Endometrial microvascular endothelial cells (primary cell): ENCODE data around the gene TDP1. TPM values are rescaled to one million over a fixed set of nuclear protein-coding genes. Genes with fewer than 3 reads are reported as not detected.
"Not testable (repeated sequence)": the region's sequence is repeated elsewhere in the genome, so short reads cannot be mapped to it uniquely, and the experiment has no call there.

Experiments
- in situ Hi-C: cut with HindIII; loops from 2 replicates; pipeline ENCODE4 v1.10.0; 2017; ENCODE audit warnings: low sequenced_read_pairs, low pct_unique_long_range_greater_than_20kb; ENCODE audit errors: inconsistent ontology term
- total RNA-seq: library from RNA; depleted of rRNA; stranded (reverse); fragments of >200 nt; gene quantifications from one replicate; pipeline ENCODE4 v1.2.3, GENCODE V29; 2015; ENCODE audit errors: inconsistent ontology term

Gene TDP1
- total RNA-seq, 1 donor from 2014 or later: 49.0 TPM

GRCh38 chr14:89978656-89979055, 22.9 kb downstream of the TDP1 start:
- in situ Hi-C loops: no loop called here

DNA sequence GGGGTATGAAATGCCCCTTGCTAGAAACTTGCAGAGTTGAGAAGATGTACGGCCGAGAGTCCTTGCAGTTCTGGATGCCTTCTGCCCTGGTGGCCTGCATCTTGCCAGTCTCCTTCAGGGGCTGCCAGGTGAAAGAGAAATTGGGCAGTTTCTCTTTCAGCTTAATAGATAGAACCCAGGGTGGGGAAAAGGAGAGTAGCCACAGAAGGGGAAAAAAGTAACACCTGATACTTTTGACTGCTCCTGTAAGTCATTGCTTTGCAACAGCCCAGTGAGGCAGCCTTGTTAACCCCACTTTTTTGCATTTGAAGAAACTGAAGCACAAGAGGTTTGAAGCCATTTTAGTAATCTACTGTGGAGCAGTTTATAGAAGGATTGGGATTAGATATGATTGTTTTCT, 27.6 kb downstream of the TDP1 start:
- in situ Hi-C loops: no loop called here

GRCh38 chr14:89986462-89987160, 30.9 kb downstream of the TDP1 start:
- in situ Hi-C loops: no loop called here

DNA sequence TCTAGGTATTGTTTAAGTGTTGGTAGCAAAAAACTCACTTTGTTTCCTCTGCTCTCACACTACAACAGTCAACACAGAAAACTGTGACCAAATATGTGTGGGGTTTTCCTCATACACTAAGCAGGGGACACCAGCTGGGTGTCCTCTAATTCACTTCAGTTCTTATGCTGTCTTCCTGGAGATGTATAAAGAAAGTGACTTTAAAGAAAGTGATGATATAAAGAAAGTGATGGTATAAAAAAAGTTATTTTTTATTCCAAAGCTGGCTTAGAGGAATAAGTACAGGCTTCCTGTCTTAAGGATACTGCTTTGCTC, 31.4 kb downstream of the TDP1 start:
- in situ Hi-C loops: no loop called here

DNA sequence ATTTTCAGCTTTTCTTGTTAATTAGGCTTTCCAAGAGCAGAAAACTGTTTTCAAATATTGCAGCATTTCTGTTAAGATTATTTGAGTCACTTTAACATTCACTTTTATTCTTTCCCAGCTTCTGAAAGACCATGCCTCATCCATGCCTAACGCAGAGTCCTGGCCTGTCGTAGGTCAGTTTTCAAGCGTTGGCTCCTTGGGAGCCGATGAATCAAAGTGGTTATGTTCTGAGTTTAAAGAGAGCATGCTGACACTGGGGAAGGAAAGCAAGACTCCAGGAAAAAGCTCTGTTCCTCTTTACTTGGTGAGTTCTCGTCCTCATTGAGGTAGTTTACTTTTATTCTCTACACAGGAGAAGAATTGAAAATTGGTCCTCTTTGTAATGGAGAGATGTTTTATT, 33.1 kb downstream of the TDP1 start:
- in situ Hi-C loops: no loop called here

- in situ Hi-C loops: no loop called here
These were observed 34.5 kb downstream of the TDP1 start for GRCh38 chr14:89990218-89990617.

DNA sequence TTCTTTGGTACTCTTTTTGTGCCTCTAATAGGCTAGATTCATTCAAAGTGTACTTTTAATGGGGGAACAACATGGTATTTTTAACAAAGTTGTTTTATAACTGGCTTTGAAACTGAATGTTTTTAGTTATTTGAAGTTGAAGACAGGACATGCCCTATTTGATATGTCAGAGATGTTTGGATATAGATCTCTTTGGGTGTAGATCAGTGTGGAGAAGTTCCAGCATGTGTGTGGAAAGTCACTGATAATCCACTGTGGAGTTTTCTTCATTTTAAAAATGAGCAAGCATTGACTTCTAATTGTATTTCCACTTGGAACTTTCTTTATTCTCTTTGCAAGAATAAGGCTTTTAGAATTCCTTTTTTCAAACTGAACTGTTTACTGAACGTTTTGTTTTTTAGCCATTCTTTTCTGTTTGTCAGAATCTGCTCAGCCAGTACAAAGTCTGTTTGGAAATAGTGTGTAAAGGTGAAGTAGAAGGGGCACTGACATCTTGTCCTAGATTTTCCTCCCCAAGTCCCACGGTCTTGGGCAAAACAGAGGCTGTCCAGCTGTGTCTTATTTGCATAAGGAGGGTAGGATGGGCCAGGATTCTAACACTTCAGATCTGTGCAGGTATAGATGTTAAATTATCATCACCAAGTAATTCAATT, 35.0 kb downstream of the TDP1 start:
- in situ Hi-C loops: no loop called here

GRCh38 chr14:89992273-89992672, 36.5 kb downstream of the TDP1 start:
- in situ Hi-C loops: no loop called here

- in situ Hi-C loops: no loop called here
These were observed 41.2 kb downstream of the TDP1 start for GRCh38 chr14:89996963-89997362.

GRCh38 chr14:90000935-90001334, 45.2 kb downstream of the TDP1 start:
- in situ Hi-C loops: no loop called here

DNA sequence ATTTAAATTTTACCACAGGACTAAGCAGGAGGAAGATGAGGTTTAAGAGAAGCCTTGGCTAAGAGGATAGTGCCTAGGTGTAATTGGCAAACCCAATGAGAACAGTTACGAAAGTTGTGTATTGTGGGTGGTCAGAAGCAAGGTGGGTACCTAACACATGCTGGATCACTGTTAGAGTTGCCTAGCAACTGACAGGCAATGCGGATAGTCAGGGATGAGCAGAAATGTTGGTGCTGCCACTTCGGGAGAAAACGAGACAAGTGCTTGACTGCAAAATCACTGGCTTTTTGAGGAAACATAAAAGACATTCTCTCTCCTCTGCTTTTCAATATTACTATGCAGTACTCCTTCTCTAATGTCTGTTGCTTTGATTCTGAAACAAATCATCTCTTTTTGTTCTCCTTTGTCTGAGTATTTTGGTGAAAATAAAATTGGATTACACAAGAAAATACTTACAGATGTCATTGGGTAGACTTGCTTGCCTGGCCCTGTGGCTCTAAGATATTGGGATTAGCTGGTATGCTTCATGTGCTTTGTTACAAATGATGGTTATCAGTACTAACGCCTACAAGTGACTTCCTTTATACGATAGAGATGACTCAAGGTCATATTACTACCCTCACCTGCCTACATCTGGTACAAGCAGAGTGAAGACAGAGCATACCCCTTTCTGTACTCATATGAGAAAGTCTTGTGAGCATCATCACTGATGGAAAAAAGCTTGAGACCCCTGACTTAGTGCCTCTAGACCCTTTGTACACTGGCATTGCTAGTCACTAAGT, 48.0 kb downstream of the TDP1 start:
- in situ Hi-C loops: no loop called here

DNA sequence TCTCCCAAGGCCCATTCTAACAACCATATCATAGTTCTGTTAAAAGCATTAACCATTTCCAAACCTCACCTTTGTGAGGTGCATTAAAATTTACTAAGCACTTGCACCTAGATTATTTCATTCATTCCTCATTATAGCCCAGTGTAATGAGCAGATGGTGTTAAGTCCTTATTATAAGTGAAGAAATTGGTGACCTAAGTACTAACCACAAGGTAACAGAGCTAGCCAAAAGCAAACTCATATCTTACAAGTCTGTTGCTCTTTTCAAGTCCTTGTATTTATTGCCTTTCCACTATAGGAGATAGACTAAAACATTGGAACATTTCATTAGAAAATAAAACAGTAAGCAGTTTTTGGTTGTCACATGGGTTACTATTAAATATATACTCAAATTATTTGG, 49.7 kb downstream of the TDP1 start:
- in situ Hi-C loops: no loop called here

- in situ Hi-C loops: no loop called here
These were observed 50.3 kb downstream of the TDP1 start for GRCh38 chr14:90005939-90006530.

DNA sequence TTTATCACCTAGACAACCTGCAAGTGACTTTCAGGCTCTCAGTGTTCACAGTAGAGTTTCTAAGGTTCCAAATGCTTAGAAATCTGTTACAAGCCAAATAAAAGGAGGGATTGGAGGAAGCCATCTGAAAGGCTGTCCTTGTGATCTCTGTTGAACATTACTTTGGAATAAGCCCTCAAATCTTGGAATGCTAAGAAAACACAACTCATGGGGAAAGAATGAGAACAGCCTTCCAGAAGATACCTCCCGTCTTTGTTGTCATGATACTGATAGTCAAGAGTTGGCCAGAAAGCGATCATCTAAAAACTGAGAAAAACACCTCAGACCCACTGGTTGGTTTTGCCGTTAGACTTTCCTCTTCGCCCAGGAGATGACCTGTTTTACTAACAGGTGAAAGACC, 61.6 kb downstream of the TDP1 start:
- in situ Hi-C loops: no loop called here

DNA sequence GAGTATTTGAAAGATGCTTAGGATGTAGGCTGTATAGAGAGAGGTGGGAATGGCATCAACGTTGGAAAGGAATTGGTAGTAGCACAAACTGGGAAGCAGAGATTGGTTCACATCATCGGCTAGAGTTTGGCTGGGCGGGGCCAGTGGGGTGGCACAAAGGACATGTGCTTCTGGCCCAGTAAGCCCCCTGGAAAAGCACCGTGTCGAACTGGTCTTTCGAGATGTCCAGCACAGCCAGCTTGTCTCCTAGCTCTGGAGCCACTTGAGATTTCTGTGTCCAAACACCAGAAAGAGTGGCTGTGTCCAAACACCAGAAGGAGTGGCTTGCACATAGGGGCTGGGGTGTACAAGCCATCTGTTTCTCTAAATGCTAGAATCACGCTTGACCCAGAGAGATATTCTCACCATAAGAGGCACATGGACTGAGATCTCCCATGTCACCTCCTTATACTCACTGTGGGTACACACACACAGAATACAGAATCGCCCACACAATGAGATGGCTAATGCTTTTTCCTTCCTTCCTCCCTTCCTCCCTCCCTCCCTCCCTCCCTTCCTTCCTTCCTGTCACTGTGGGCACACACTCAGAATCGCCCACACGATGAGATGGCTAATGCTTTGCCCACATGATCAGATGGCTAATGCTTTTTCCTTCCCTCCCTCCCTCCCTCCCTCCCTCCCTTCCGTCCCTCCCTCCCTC, 64.2 kb downstream of the TDP1 start:
- in situ Hi-C loops: no loop called here

- in situ Hi-C loops: no loop called here
These were observed 67.6 kb downstream of the TDP1 start for GRCh38 chr14:90023176-90023896.

- in situ Hi-C loops: no loop called here
These were observed 69.2 kb downstream of the TDP1 start for GRCh38 chr14:90024910-90025309.

GRCh38 chr14:90026608-90027007, 70.9 kb downstream of the TDP1 start:
- in situ Hi-C loops: not testable (repeated sequence)

DNA sequence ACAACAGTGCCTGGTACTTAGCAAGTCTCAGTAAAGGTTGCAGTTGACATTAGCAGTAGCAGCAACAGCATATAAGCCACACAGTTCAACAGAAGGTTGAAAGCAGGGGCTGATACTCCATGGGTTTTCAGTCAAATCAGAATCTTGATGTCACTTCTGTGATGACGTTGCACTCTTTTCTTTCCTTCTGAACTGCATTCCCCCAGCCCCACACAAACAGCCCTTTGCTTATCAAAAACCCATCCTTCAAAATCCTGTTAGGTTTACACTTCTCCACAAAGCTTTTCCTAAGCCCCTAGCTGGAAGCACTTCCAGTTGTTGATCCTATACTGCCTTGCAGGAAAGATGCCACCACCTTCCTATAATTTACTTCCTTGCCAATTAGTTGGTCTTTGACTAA, 72.1 kb downstream of the TDP1 start:
- in situ Hi-C loops: no loop called here
